Loucy (cell line): ENCODE results near the gene RANBP17.

Experiments
- EZH2phosphoT487 ChIP-seq: fragments of 200-600 bp; IDR thresholded peaks from 2 replicates; pipeline ENCODE4 v1.6.1; 2018; ENCODE audit warnings: antibody characterized with exemption, mild to moderate bottlenecking, moderate library complexity, borderline replicate concordance
- TF ChIP-seq, protein P1 (sequence below): fragments of 200-600 bp; sonication (generic); conservative IDR thresholded peaks from 2 replicates; pipeline ENCODE4 v1.5.1; 2014; ENCODE audit warnings: mild to moderate bottlenecking, antibody characterized with exemption, low read length

DNA sequence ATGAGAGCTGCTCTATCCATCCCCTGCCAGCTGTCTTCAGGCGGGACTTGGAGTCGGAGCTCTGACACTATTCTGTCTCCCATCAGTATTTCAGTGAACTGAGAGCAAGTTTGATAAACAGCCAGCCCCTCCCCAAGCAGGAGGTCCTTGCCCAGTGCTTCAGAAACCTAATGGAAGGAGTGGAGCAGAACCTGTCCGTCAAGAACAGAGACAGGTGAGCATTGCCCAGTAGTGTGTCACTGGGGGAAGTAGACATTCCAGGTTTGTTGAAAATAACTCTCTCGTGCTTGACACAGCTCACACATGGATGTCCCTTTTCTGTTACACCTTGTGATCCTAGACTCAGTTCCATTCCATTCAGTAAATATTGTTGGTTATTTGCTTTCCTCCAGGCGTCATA, 434.0 kb downstream of the RANBP17 start:
- TF ChIP-seq, protein P1, sequence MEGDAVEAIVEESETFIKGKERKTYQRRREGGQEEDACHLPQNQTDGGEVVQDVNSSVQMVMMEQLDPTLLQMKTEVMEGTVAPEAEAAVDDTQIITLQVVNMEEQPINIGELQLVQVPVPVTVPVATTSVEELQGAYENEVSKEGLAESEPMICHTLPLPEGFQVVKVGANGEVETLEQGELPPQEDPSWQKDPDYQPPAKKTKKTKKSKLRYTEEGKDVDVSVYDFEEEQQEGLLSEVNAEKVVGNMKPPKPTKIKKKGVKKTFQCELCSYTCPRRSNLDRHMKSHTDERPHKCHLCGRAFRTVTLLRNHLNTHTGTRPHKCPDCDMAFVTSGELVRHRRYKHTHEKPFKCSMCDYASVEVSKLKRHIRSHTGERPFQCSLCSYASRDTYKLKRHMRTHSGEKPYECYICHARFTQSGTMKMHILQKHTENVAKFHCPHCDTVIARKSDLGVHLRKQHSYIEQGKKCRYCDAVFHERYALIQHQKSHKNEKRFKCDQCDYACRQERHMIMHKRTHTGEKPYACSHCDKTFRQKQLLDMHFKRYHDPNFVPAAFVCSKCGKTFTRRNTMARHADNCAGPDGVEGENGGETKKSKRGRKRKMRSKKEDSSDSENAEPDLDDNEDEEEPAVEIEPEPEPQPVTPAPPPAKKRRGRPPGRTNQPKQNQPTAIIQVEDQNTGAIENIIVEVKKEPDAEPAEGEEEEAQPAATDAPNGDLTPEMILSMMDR: no peak
- TF ChIP-seq EZH2phosphoT487: no peak
